Endothelial cell of umbilical vein (primary cell): Measurements from ENCODE around the gene XRCC4. TPM values are rescaled to one million over a fixed set of nuclear protein-coding genes. Genes with fewer than 3 reads are reported as not detected.

Experiments
- BruUV-seq: library from RNA; stranded (reverse); fragments of 400-500 nt; replicated peaks from 2 replicates; lab custom pipeline; 2021; lab: Mats Ljungman, UMichigan
- CTCF ChIA-PET: fragments of 300-600, 350-600 bp; sonication (Branson Sonifier 250); formaldehyde crosslinking; loops from one replicate; lab custom pipeline; 2021; ENCODE audit warnings: antibody characterized with exemption, inconsistent platforms; lab: Charles Lee
- POLR2A ChIA-PET: fragments of 300-600, 350-600 bp; sonication (Branson Sonifier 250); formaldehyde crosslinking; loops from one replicate; lab custom pipeline; 2021; ENCODE audit warnings: antibody characterized with exemption, inconsistent platforms; lab: Charles Lee
- DNase-seq: peaks from one replicate; pipeline ENCODE4 v3.0.0-alpha.2; 2011; ENCODE audit warnings: low read depth, low spot score
- FAIRE-seq: peaks from 2 replicates; lab custom pipeline; 2011; peaks lifted over from hg19 to GRCh38; lab: Jason Lieb, UNC
- H2AFZ ChIP-seq: 2 replicates; pipeline ENCODE4 v1.6.0; 2012; ENCODE audit warnings: low read depth, low read length, control low read depth, inconsistent platforms
- H3K27ac ChIP-seq: 2 replicates; pipeline ENCODE4 v1.5.1; 2011; ENCODE audit warnings: low read depth, mild to moderate bottlenecking, control low read depth, low read length, moderate library complexity; ENCODE audit not compliant: insufficient read depth
- H3K27me3 ChIP-seq, 2 experiments: 2 replicates each; pipeline versions ENCODE4 v1.6.0 to v1.6.1; 2011; ENCODE audit warnings: low read length in 2 of 2, mixed read lengths in 1 of 2; ENCODE audit not compliant: control insufficient read depth in 2 of 2, insufficient read depth in 2 of 2
- H3K36me3 ChIP-seq, 2 experiments: 2 replicates in 1 of 2; 3 replicates in 1 of 2; pipeline ENCODE4 v1.5.1; 2011; ENCODE audit warnings: low read length in 2 of 2, mild to moderate bottlenecking in 1 of 2, moderate library complexity in 1 of 2; ENCODE audit not compliant: control insufficient read depth in 2 of 2, insufficient read depth in 2 of 2; ENCODE audit errors: extremely low read depth in 1 of 2
- H3K4me1 ChIP-seq: 3 replicates; pipeline ENCODE4 v1.5.1; 2011; ENCODE audit warnings: mild to moderate bottlenecking, low read length; ENCODE audit not compliant: control insufficient read depth, insufficient read depth; ENCODE audit errors: extremely low read depth
- H3K4me2 ChIP-seq: 2 replicates; pipeline ENCODE4 v1.6.1; 2011; ENCODE audit warnings: low read length, control low read depth, mixed read lengths; ENCODE audit not compliant: insufficient read depth
- H3K4me3 ChIP-seq, 3 experiments: fragments of 200-600 bp in 1 of 3; sonication (generic), shearing (Covaris generic) in 1 of 3; replicated peaks in 1 of 3; 2 replicates each; pipeline ENCODE4 v1.5.1; 2011 to 2016; ENCODE audit warnings: control low read depth in 3 of 3, low read length in 3 of 3, mild to moderate bottlenecking in 2 of 3, inconsistent platforms in 1 of 3, low read depth in 1 of 3, moderate library complexity in 1 of 3; ENCODE audit not compliant: insufficient read depth in 1 of 3
- H3K79me2 ChIP-seq: 2 replicates; pipeline ENCODE4 v1.6.0; 2012; ENCODE audit warnings: low read length, inconsistent platforms; ENCODE audit not compliant: control insufficient read depth, insufficient read depth
- H3K9ac ChIP-seq: replicated peaks from 2 replicates; pipeline ENCODE3; 2011; ENCODE audit warnings: low read length, control low read depth; ENCODE audit not compliant: insufficient read depth; ENCODE audit errors: extremely low read depth
- H3K9me1 ChIP-seq: replicated peaks from 3 replicates; pipeline ENCODE4 v1.6.0; 2011; ENCODE audit warnings: mild to moderate bottlenecking, low read length; ENCODE audit not compliant: control insufficient read depth, insufficient read depth; ENCODE audit errors: extremely low read depth
- H3K9me3 ChIP-seq: replicated peaks from 2 replicates; pipeline ENCODE4 v1.5.1; 2012; ENCODE audit warnings: low read length, inconsistent platforms; ENCODE audit not compliant: control insufficient read depth, insufficient read depth
- H4K20me1 ChIP-seq: replicated peaks from 2 replicates; pipeline ENCODE3; 2011; ENCODE audit warnings: mild to moderate bottlenecking, low read length; ENCODE audit not compliant: control insufficient read depth, insufficient read depth; ENCODE audit errors: extremely low read depth
- EZH2 ChIP-seq: IDR thresholded peaks from 2 replicates; pipeline ENCODE4 v1.6.1; 2012; ENCODE audit warnings: borderline replicate concordance, low read depth, mild to moderate bottlenecking, moderate library complexity, low read length, inconsistent platforms; ENCODE audit not compliant: severe bottlenecking
- FOS ChIP-seq: IDR thresholded peaks from 2 replicates; pipeline ENCODE4 v1.6.1; 2011; ENCODE audit warnings: mild to moderate bottlenecking, low read length, moderate library complexity, borderline replicate concordance; ENCODE audit not compliant: insufficient read depth
- GATA2 ChIP-seq: IDR thresholded peaks from 2 replicates; pipeline ENCODE4 v1.7.0; 2011; ENCODE audit warnings: low read depth, mild to moderate bottlenecking, moderate library complexity, mixed read lengths, low read length; ENCODE audit not compliant: insufficient read length, insufficient read depth
- JUN ChIP-seq: IDR thresholded peaks from 2 replicates; pipeline ENCODE4 v1.6.1; 2011; ENCODE audit warnings: borderline replicate concordance, low read depth; ENCODE audit not compliant: insufficient read length, insufficient read depth
- MAX ChIP-seq: IDR thresholded peaks from 2 replicates; pipeline ENCODE4 v1.6.1; 2011; ENCODE audit not compliant: insufficient read depth, insufficient read length
- MYC ChIP-seq: IDR thresholded peaks from one replicate; pipeline ENCODE4 v1.6.1; 2011; ENCODE audit warnings: mild to moderate bottlenecking, low read depth, low read length
- POLR2A ChIP-seq: IDR thresholded peaks from 2 replicates; pipeline ENCODE4 v1.6.1; 2012; ENCODE audit warnings: low read depth, mild to moderate bottlenecking, control low read depth, low read length
- POLR2AphosphoS5 ChIP-seq: IDR thresholded peaks from 2 replicates; pipeline ENCODE4 v1.6.1; 2012; ENCODE audit warnings: low read depth, mild to moderate bottlenecking, control low read depth, low read length, moderate library complexity; ENCODE audit not compliant: insufficient read depth
- dilution Hi-C: fragments of 300-500 bp; cut with MboI; formaldehyde crosslinking; loops from one replicate; pipeline ENCODE4 v1.15.0; 2019; ENCODE audit warnings: low sequenced_read_pairs; ENCODE audit not compliant: extremely low pct_ligation_motif_present
- intact Hi-C: fragments of 100-400 bp; cut with micrococcal nuclease; formaldehyde crosslinking; loops from one replicate; pipeline ENCODE4 v1.10.0; 2022
- polyA plus RNA-seq, 4 experiments: library from polyadenylated mRNA; depleted of rRNA in 3 of 4; stranded (reverse) in 3 of 4; unstranded in 1 of 4; fragments of >200 nt; gene quantifications; 2 replicates each; pipeline versions ENCODE4 v1.2.1 to v1.2.3, GENCODE V29; 2011 to 2012; ENCODE audit warnings: missing spikeins in 1 of 4
- total RNA-seq: library from RNA; stranded (reverse); gene quantifications from 2 replicates; pipeline ENCODE4 v1.2.3, GENCODE V29; 2021
- TF ChIP-seq, protein P1 (sequence below), 2 donors: IDR thresholded peaks; 1 replicate in 1 of 2; 2 replicates in 1 of 2; pipeline ENCODE4 v1.5.1; 2011; ENCODE audit warnings: low read length in 2 of 2, mild to moderate bottlenecking in 2 of 2, moderate library complexity in 2 of 2, control low read depth in 1 of 2, inconsistent platforms in 1 of 2, low read depth in 1 of 2; ENCODE audit not compliant: insufficient read depth in 1 of 2; ENCODE audit errors: extremely low read depth in 1 of 2

The XRCC4 gene
- total and polyA plus RNA-seq, 2 donors (not counting 3 experiments of a cell fraction or from before 2014, with no cell fraction given) = 1.3 to 7.7 TPM

- Histone ChIP-seq H3K27me3 (no peaks in the 10 kb centered on the region), H3K27ac (no peak overlapping the region)
Observed at GRCh38 chr5:83044926-83045325, 32.4 kb upstream of the XRCC4 start.

More at GRCh38 chr5:83044926-83045325, 32.4 kb upstream of the XRCC4 start:
- Histone ChIP-seq H3K4me1 (no peaks in the 10 kb centered on the region), H3K9me3 (no peaks in the 10 kb centered on the region), H3K36me3 (no peaks in the 10 kb centered on the region), H3K4me2 (no peak overlapping the region), H3K4me3 (no peak overlapping the region), H2AFZ (no peak overlapping the region), H3K79me2 (no peaks in the 10 kb centered on the region), H4K20me1 (no peaks in the 10 kb centered on the region), H3K9me1 (no peaks in the 10 kb centered on the region), H3K9ac (no peak overlapping the region)
- intact Hi-C loops (no loop called here), dilution Hi-C loops (no loop called here)
- FAIRE-seq (no peak), DNase-seq (peak; percentile 48)
- no TSS peak for BruUV-seq
- TF ChIP-seq EZH2 = no peak
- TF ChIP-seq MYC = no peak
- no peak for TF ChIP-seq MAX
- no peak for TF ChIP-seq FOS
- TF ChIP-seq, protein P1, sequence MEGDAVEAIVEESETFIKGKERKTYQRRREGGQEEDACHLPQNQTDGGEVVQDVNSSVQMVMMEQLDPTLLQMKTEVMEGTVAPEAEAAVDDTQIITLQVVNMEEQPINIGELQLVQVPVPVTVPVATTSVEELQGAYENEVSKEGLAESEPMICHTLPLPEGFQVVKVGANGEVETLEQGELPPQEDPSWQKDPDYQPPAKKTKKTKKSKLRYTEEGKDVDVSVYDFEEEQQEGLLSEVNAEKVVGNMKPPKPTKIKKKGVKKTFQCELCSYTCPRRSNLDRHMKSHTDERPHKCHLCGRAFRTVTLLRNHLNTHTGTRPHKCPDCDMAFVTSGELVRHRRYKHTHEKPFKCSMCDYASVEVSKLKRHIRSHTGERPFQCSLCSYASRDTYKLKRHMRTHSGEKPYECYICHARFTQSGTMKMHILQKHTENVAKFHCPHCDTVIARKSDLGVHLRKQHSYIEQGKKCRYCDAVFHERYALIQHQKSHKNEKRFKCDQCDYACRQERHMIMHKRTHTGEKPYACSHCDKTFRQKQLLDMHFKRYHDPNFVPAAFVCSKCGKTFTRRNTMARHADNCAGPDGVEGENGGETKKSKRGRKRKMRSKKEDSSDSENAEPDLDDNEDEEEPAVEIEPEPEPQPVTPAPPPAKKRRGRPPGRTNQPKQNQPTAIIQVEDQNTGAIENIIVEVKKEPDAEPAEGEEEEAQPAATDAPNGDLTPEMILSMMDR (IDR thresholded peaks at IDR 0.05; ENCODE audit: extremely low read depth in 1 of 2, insufficient read depth in 1 of 2, low read depth in 1 of 2, low read length in 2 of 2) = no peak
- TF ChIP-seq JUN = no peak
- TF ChIP-seq GATA2 = no peak
- no peak for TF ChIP-seq POLR2AphosphoS5
- TF ChIP-seq POLR2A = no peak
- ChIA-PET POLR2A (no interaction called here), CTCF (no interaction called here)
